ENCODE data around the gene PGC.

PGC gene

DNA sequence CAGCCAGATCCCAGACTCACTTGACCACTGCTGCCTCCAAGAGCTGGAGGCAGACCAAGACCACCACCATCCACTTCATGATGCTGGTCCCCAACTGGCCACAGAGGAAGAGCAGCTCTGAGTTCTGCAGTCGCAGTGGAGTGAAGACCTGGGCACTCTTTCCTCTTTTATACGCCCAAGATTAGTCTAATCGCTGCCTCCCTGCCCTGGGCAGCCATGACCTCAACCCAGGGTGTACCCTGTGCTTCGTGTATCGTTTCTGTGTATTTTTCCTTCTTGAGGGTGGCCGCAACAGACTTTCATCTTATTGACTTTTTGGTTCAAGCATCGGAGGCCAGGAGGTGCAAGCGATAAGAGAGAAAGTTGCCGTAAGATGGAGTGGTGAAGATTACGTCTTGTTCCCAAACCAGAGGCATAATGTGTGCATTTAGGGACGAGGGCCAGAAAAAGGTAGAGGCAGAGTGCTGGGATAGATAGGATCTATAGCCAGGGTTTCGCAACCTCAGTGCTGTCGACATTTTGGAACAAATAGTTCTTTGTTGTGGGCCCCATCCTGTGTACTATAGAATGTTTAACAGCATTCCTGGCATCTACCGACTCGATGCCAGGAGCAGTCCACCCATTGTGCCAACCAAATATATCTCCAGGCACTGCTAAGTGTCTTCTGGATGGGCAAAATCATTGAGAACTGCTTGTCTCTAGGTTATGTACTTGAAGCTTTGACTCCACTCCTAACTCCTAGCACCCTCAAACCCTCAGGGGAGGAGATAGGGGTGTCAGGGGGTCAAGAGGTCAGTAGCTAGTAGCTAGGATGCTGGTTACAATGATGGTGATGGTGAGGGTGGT is at the start of gene PGC:
PGC (minus strand) TSS at position 142 of the 846 bp plus-strand sequence; CDS start at position 79, 63 bp downstream.
- no peak for DNase-seq

DNA sequence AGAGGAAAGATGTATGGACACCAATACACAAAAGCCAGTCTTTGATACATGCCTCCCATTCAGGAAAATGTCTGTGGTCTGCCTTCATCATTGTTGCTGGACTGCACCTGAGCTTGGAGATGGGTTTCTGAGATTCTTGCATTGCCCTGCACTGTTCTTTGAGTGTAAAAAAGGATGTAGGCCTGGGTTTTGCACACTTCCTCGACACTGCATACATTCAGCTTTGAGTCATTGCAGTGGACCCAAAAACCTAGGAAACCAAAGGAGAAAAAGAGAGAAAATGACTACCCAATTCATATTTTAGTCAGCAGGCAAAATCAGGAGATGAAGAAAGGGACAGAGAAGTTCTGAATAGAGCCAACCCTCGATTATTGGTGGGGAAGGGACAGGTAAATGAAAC is 49.3 kb upstream of the PGC start:
- DNase-seq = no peak

GRCh38 chr6:41791984-41792383 is 44.8 kb upstream of the PGC start:
- DNase-seq = no peak

DNA sequence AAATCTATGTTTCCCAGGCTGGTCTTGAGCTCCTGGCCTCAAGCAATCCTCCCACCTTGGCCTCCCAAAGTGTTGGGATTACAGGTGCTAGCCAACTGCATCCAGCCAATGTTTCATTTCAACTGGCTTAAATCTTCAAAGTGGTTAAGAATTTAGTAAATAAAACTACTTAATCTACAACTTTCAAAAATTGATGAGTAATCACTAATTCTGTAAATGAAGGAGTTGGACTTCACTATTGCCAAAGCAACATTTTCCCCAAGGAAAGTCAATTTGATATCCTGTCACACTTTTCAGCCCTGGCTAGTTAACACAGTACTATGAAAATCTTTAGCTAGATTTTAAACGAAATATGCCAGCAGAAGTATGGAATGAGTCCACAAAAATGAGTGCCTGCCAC is 44.1 kb upstream of the PGC start:
- no peak for DNase-seq

GRCh38 chr6:41790045-41790444 is 42.8 kb upstream of the PGC start:
- no peak for DNase-seq

DNA sequence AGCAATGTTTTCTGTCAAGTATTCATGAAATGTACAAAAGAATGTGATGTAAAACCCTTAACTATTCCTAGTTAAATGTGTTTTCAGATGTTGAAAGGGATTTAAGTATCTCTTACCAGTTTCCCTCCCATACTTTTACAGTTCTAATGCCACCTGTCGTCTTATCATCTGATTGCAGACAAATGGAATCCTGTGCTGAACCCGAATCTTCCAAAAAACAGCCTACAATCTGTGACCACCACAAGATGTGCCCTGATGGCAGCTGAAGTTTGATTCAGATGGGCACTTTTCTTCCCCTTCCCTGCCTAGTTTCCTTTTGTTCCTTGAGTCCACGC is 42.2 kb upstream of the PGC start:
- no peak for DNase-seq

GRCh38 chr6:41787219-41787917 is 40.2 kb upstream of the PGC start, which contains the start of gene TOMM6:
TSS of gene TOMM6 (plus strand) at chr6:41787694. CDS start at chr6:41787698, 4 bp downstream.
- DNase-seq = peak; percentile 96

DNA sequence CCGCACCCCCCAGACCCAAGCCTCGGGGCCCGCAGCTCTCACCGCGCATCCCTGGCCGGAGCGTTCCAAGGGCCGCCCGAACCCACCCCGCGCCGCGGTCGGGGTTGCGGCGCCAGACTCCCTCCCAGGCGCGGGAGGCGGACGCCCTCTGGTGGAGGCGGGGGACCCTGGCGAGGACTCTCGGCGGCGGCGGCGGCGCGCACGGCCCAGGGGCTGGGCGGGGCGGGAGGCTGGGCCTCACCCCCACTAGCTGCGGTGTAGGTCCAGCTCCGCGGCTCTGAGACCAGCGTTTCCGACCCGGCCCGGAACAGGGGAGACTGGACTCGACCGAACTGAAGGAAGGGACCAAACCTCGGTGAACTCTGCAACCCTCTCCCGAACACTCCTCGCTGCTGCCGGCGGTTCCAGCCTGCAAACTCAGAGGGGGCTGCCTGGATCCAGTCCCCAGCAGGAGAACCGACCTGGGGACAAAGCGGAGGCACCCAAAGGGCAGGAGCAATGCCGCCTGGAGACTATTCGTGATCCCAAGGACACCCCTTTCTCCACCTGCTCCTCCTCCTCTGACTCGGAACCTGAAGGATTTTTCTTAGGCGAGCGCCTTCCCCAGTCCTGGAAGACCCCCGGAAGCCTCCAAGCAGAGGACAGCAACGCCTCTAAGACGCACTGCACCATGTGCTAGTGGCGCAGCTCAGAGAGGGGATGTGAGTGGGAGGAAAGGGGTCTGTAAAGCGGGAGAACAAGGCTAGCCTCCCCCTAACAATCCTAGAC is 39.4 kb upstream of the PGC start:
- DNase-seq = peak; percentile 89

DNA sequence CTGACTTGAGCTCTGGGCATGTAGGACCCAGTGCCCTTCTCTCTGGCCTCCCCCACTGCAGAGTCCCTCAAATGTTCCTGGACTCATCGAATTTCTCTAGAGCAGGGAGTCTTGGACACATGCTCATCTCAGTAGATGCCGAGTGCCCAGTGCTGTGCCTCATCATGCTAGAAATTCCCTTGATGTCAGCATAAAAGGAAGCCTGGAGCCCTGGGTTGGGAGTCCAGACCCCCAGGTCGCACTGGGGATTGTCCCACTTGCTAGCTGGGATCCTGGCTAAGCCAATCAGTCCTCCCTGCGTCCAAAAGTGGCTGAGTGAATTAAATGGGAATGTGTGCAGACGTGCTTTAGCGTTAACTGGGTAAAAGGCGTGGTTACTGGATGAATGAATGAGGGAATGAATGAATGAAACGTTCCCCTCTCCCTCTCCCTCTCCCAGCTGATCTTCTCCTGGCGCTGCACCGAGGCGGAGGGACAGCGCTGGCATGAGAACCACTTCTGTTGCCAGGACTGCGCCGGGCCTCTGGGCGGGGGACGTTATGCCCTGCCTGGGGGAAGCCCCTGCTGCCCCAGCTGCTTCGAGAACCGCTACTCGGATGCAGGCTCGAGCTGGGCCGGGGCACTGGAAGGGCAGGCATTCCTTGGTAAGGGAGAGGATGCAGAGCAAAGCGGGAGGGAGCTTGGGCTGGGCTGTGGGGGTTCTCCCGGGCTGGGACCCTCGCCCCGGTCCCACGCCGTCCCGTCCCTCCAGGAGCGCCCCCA is 38.7 kb upstream of the PGC start:
- no peak for DNase-seq

DNA sequence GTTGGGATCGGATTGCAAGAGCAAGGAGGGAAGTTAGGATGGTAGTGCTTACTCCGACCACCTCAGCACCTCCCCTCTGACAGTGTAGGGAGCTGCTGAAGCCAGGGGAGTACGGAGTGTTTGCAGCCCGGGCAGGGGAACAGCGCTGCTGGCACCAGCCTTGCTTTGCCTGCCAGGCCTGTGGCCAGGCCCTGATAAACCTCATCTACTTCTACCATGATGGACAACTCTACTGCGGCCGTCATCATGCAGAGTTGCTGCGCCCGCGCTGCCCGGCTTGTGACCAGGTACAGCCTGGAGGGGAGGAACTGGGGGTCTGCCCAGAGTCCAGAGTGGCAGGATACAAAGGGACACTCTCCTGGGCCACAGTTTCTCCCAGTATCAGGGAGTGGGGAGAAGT is 38.1 kb upstream of the PGC start:
- DNase-seq = no peak

DNA sequence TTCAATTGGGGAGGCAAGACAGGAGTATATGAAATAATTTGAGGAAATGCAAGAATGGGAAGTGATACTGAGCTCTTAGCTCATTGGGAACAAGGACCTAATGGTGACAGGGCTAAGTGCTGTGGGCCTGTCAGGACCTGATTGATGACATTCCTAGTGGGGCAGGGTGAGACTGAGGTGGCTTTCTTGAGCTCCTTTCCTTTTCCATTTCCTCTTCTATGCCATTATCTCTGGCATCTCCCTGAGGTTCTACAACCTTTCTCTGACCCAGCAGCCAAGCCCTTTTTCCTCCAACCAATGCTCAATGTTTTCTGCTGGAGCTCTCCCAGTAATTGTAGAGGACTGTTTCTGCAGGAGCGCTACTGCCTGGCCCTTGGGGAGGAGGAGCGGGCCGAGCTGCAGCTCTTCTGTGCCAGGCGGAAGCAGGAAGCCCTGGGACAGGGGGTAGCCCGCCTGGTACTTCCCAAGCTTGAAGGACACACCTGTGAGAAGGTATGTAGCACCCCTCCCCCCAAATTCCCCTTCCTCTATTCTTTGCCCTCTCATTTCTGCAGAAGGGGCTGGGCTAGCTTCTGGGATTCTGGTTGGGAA is 37.5 kb upstream of the PGC start:
- DNase-seq = no peak

GRCh38 chr6:41783106-41783780 is 36.0 kb upstream of the PGC start:
- DNase-seq = no peak

- DNase-seq = no peak
Observed at GRCh38 chr6:41781366-41781730, 34.2 kb upstream of the PGC start.

- no peak for DNase-seq
Observed at GRCh38 chr6:41780551-41781365, 33.6 kb upstream of the PGC start, which contains the start of gene PRICKLE4. TSS of gene PRICKLE4 (plus strand) at chr6:41780782. CDS start at chr6:41783474, 2,692 bp downstream.

GRCh38 chr6:41779788-41780550 is 32.8 kb upstream of the PGC start, which contains the start of gene FRS3:
TSS of gene FRS3 (minus strand) at chr6:41779900. CDS start at chr6:41776987, 2,913 bp downstream.
- peak; percentile 99 for DNase-seq

- no peak for DNase-seq
Observed at GRCh38 chr6:41779336-41779735, 32.1 kb upstream of the PGC start.

- DNase-seq = no peak
Observed at GRCh38 chr6:41778895-41779294, 31.7 kb upstream of the PGC start.

- no peak for DNase-seq
Observed at GRCh38 chr6:41777551-41778285, 30.5 kb upstream of the PGC start.

DNA sequence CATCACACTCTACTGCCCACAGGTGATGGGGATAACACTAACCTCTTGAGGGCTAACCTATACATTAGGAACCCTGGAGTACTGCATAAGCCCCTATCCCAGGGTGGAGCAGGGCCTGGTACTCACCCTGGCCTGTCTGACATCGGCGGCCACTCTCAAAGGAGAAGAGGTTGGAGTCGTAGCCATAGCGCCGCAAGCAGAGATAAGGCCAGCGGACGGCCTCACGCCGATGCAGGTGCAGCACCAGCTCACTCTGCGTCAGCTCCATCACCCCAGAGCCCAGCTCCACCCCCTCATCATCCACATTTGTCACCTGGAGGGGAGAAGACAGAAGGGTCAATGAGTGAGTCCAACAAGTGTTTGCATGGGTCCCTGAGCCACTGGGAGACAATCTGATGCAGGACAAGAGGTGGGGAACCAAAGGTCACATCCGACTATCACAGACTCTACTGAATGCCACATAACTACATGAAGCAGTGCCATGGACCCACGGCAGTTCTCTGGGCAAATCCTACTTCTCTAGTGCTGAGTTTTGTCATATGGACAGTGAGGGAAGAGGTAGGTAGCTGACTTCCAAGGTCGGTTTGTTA is 28.2 kb upstream of the PGC start:
- no peak for DNase-seq
